B cell (primary cell): ENCODE measurements around the gene TCF12. TPM values are rescaled to one million over a fixed set of nuclear protein-coding genes. Genes with fewer than 3 reads are reported as not detected.

Source experiments
- ATAC-seq: fragments of 200-7000 bp; cut with Tn5 transposase; one replicate; pipeline ENCODE4 v1.10.0; 2021; ENCODE audit warnings: low read depth, mild to moderate bottlenecking, moderate number of reproducible peaks, moderate library complexity
- CTCF ChIA-PET: fragments of 350-600 bp; sonication (Branson Sonifier 250); formaldehyde crosslinking; loops from one replicate; lab custom pipeline; 2021; ENCODE audit warnings: antibody characterized with exemption, inconsistent platforms; lab: Charles Lee
- POLR2A ChIA-PET: fragments of 350-600 bp; sonication (Branson Sonifier 250); formaldehyde crosslinking; loops from one replicate; lab custom pipeline; 2021; ENCODE audit warnings: antibody characterized with exemption; lab: Charles Lee
- DNase-seq: peaks from one replicate; pipeline ENCODE4 v3.0.0; 2013
- H2AFZ ChIP-seq: 2 replicates; pipeline ENCODE4 v1.6.1; 2012; ENCODE audit warnings: mild to moderate bottlenecking, low read depth, low read length; ENCODE audit not compliant: insufficient read depth, poor library complexity, severe bottlenecking
- H3K27ac ChIP-seq, 2 donors: 1 replicate in 1 of 2; 2 replicates in 1 of 2; pipeline ENCODE4 v1.5.1; 2012 to 2013; ENCODE audit warnings: low read length in 2 of 2, mild to moderate bottlenecking in 2 of 2, moderate library complexity in 1 of 2
- H3K27me3 ChIP-seq, 4 experiments: fragments of 200-600 bp in 1 of 4; sonication (generic) in 1 of 4; replicated peaks in 1 of 4; 1 replicate in 2 of 4; 2 replicates in 2 of 4; pipeline versions ENCODE4 v1.6.1 to v1.7.0; 2013 to 2016; ENCODE audit warnings: low read length in 3 of 4, mild to moderate bottlenecking in 2 of 4, mixed read lengths in 1 of 4, moderate library complexity in 1 of 4; ENCODE audit not compliant: insufficient read depth in 4 of 4, control insufficient read depth in 3 of 4; ENCODE audit errors: control extremely low read depth in 1 of 4
- H3K36me3 ChIP-seq, 2 experiments: replicated peaks in 1 of 2; 1 replicate in 1 of 2; 2 replicates in 1 of 2; pipeline versions ENCODE4 v1.6.1 to v1.7.1; 2013; ENCODE audit warnings: low read length in 1 of 2; ENCODE audit not compliant: insufficient read depth in 2 of 2, control insufficient read depth in 1 of 2; ENCODE audit errors: control extremely low read depth in 1 of 2, extremely low read depth in 1 of 2
- H3K4me1 ChIP-seq, 2 donors: fragments of 200-600 bp in 1 of 2; sonication (generic) in 1 of 2; 1 replicate in 1 of 2; 2 replicates in 1 of 2; pipeline versions ENCODE4 v1.5.1 to v1.6.1; 2013 to 2017; ENCODE audit warnings: low read length in 2 of 2; ENCODE audit not compliant: control insufficient read depth in 2 of 2, insufficient read depth in 2 of 2
- H3K4me2 ChIP-seq: replicated peaks from 2 replicates; pipeline ENCODE3; 2012; ENCODE audit warnings: mild to moderate bottlenecking, low read depth, low read length; ENCODE audit not compliant: poor library complexity, severe bottlenecking
- H3K4me3 ChIP-seq, 5 experiments: fragments of 200-600 bp in 1 of 5; sonication (generic) in 1 of 5; 1 replicate in 3 of 5; 2 replicates in 2 of 5; pipeline versions ENCODE4 v1.5.1 to v1.7.0; 2011 to 2016; ENCODE audit warnings: low read length in 4 of 5, mild to moderate bottlenecking in 4 of 5, low read depth in 2 of 5, control low read depth in 1 of 5, moderate library complexity in 1 of 5; ENCODE audit not compliant: insufficient read depth in 1 of 5; ENCODE audit errors: control extremely low read depth in 1 of 5, extremely low read depth in 1 of 5
- H3K79me2 ChIP-seq: fragments of 200-600 bp; sonication (generic); one replicate; pipeline ENCODE4 v1.6.0; 2016; ENCODE audit warnings: low read length; ENCODE audit not compliant: control insufficient read depth, insufficient read depth
- H3K9ac ChIP-seq: fragments of 200-600 bp; sonication (generic); 2 replicates; pipeline ENCODE4 v1.6.1; 2017; ENCODE audit warnings: mild to moderate bottlenecking, low read length, moderate library complexity
- H3K9me3 ChIP-seq, 3 donors: one replicate each; pipeline versions ENCODE4 v1.6.1 to v1.7.1; 2013; ENCODE audit warnings: low read length in 2 of 3; ENCODE audit not compliant: control insufficient read depth in 2 of 3, insufficient read depth in 1 of 3; ENCODE audit errors: control extremely low read depth in 1 of 3
- H4K20me1 ChIP-seq: 2 replicates; pipeline ENCODE4 v1.6.0; 2012; ENCODE audit warnings: mild to moderate bottlenecking, low read length; ENCODE audit not compliant: insufficient read depth, control insufficient read depth, poor library complexity, severe bottlenecking
- H3K27ac Mint-ChIP-seq: one replicate; pipeline ENCODE4 v1.8.0; 2021; ENCODE audit warnings: mixed read lengths
- H3K27me3 Mint-ChIP-seq: one replicate; pipeline ENCODE4 v1.8.0; 2021; ENCODE audit warnings: mixed read lengths
- H3K4me1 Mint-ChIP-seq: one replicate; pipeline ENCODE4 v1.8.0; 2021; ENCODE audit warnings: mixed read lengths
- H3K4me3 Mint-ChIP-seq: one replicate; pipeline ENCODE4 v1.8.0; 2021; ENCODE audit warnings: mixed read lengths
- H3K9me3 Mint-ChIP-seq: one replicate; pipeline ENCODE4 v1.8.0; 2022; ENCODE audit warnings: mixed read lengths; ENCODE audit not compliant: insufficient read depth
- EZH2 ChIP-seq: IDR thresholded peaks from 2 replicates; pipeline ENCODE4 v1.6.1; 2012; ENCODE audit warnings: borderline replicate concordance, low read depth, mild to moderate bottlenecking, moderate library complexity, low read length; ENCODE audit not compliant: insufficient read depth, poor library complexity, severe bottlenecking
- WGBS: methylation state at CpG from one replicate; pipeline ENCODE4 v1.1.5; 2013; ENCODE audit warnings: missing lambda C conversion rate; ENCODE audit not compliant: insufficient coverage; 5-methylcytosine and 5-hydroxymethylcytosine counted together
- intact Hi-C: fragments of 100-400 bp; cut with micrococcal nuclease; formaldehyde crosslinking; loops from one replicate; pipeline ENCODE4 v1.10.0; 2022
- polyA plus RNA-seq: library from polyadenylated mRNA; depleted of rRNA; stranded (reverse); fragments of >200 nt; gene quantifications from 2 replicates; pipeline ENCODE4 v1.2.3, GENCODE V29; 2012
- total RNA-seq, 2 donors: library from RNA; stranded (reverse); fragments of 120-200 nt in 1 of 2; gene quantifications; 1 replicate in 1 of 2; 2 replicates in 1 of 2; pipeline versions ENCODE4 v1.2.3 to v1.2.4, GENCODE V29; 2013 to 2022
- TF ChIP-seq, protein P1 (sequence below): fragments of 200-600 bp; IDR thresholded peaks from one replicate; pipeline ENCODE4 v1.8.0; 2022; ENCODE audit warnings: antibody characterized with exemption, mild to moderate bottlenecking

Gene TCF12
- total and polyA plus RNA-seq, 2 donors (not counting 1 experiment from before 2014, with no cell fraction given), result 27.1 to 131 TPM

DNA sequence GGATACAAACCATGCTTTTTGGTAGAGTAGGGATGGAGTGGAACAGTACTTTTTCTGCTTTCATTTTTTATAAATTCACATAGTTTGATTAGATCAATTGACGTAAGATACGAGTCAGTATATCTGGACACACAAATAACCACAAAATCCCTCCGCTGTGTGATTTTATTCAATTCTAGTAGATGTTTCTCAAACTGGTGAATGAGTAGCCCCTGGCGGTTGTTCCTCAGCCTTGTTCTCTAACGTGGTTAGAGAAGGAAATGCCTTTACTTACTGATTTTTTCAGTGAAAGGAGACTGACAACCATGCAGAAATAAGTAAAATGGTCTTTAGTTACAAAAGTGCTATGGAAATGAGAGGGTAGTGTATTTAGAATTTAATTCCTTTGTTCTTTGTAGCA is 161.0 kb downstream of the TCF12 start:
- Histone ChIP-seq H3K27ac (no peak overlapping the region), H3K9ac (no peak overlapping the region), H3K4me1 (peaks cover 7 to 9% of the 10 kb centered on the region in 2 donors), H3K4me3 (no peak overlapping the region), H3K36me3 (no peaks in the 10 kb centered on the region), H3K4me2 (no peak overlapping the region), H2AFZ (no peak overlapping the region), H3K79me2 (peaks cover 23% of the 10 kb centered on the region), H3K9me3 (no peaks in the 10 kb centered on the region), H4K20me1 (peaks cover 15% of the 10 kb centered on the region), H3K27me3 (no peaks in the 10 kb centered on the region)
- Mint-ChIP-seq H3K9me3 (no peaks in the 10 kb centered on the region), H3K27ac (no peak overlapping the region), H3K4me1 (peaks cover 31% of the 10 kb centered on the region), H3K27me3 (no peaks in the 10 kb centered on the region), H3K4me3 (no peak overlapping the region)
- POLR2A ChIA-PET, result interaction anchor here (0.6 kb wide), 1 partner anchor 402 kb away, joined by 9 read pairs; no protein-coding TSS in a partner anchor
- ATAC-seq (no peak), DNase-seq (no peak)
- no CpG with 5 or more reads among the region's 5 CpGs for WGBS
- TF ChIP-seq, protein P1, sequence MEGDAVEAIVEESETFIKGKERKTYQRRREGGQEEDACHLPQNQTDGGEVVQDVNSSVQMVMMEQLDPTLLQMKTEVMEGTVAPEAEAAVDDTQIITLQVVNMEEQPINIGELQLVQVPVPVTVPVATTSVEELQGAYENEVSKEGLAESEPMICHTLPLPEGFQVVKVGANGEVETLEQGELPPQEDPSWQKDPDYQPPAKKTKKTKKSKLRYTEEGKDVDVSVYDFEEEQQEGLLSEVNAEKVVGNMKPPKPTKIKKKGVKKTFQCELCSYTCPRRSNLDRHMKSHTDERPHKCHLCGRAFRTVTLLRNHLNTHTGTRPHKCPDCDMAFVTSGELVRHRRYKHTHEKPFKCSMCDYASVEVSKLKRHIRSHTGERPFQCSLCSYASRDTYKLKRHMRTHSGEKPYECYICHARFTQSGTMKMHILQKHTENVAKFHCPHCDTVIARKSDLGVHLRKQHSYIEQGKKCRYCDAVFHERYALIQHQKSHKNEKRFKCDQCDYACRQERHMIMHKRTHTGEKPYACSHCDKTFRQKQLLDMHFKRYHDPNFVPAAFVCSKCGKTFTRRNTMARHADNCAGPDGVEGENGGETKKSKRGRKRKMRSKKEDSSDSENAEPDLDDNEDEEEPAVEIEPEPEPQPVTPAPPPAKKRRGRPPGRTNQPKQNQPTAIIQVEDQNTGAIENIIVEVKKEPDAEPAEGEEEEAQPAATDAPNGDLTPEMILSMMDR, result no peak
- TF ChIP-seq EZH2, result no peak
- CTCF ChIA-PET, result no interaction called here
- intact Hi-C loops, result no loop called here

- ChIA-PET CTCF (no interaction called here), POLR2A (interaction anchor here (0.6 kb wide), 1 partner anchor 402 kb away, joined by 9 read pairs; no protein-coding TSS in a partner anchor)
- H3K4me2 ChIP-seq, result peak overlapping the region; percentile 29
- WGBS, result 0% methylated on average over 3 of the region's 4 CpGs
- H3K36me3 ChIP-seq, result no peaks in the 10 kb centered on the region
- H3K9me3 Mint-ChIP-seq, result no peaks in the 10 kb centered on the region
- H3K4me1 Mint-ChIP-seq, result peaks cover 27% of the 10 kb centered on the region
- no peak overlapping the region for H3K9ac ChIP-seq
- no peak for ATAC-seq
- no peaks in the 10 kb centered on the region for H3K9me3 ChIP-seq
- peaks cover 6 to 8% of the 10 kb centered on the region in 2 donors for H3K4me1 ChIP-seq
- H3K79me2 ChIP-seq, result peaks cover 22% of the 10 kb centered on the region
- TF ChIP-seq EZH2, result no peak
- TF ChIP-seq, protein P1, result no peak
- H3K4me3 ChIP-seq, result no peak overlapping the region
- H3K27me3 ChIP-seq, result no peaks in the 10 kb centered on the region
- H2AFZ ChIP-seq, result no peak overlapping the region
- intact Hi-C loops, result no loop called here
- H3K27me3 Mint-ChIP-seq, result no peaks in the 10 kb centered on the region
- H3K27ac ChIP-seq, result no peak overlapping the region
- no peak overlapping the region for H3K4me3 Mint-ChIP-seq
- H3K27ac Mint-ChIP-seq, result no peak overlapping the region
- peak; percentile 20 for DNase-seq
- peaks cover 15% of the 10 kb centered on the region for H4K20me1 ChIP-seq
These were observed 161.6 kb downstream of the TCF12 start for GRCh38 chr15:57079931-57080620.
